Erythroblast (primary cell): ENCODE measurements around the gene RAB31.
A peak's percentile ranks its signal among the peaks of the same experiment; 100 is the strongest.

Experiments
- DNase-seq, 2 experiments: peaks; one replicate each; lab custom pipeline; 2025; lab: John Stamatoyannopoulos, UW
- GATA1 ChIP-seq: IDR thresholded peaks from 2 replicates; pipeline ENCODE4 v1.6.1; 2011; ENCODE audit warnings: low read depth, mild to moderate bottlenecking, control low read depth, low read length, moderate library complexity
- POLR2A ChIP-seq: IDR thresholded peaks from 2 replicates; pipeline ENCODE4 v1.6.1; 2011; ENCODE audit warnings: mild to moderate bottlenecking, low read length

Gene RAB31

DNA sequence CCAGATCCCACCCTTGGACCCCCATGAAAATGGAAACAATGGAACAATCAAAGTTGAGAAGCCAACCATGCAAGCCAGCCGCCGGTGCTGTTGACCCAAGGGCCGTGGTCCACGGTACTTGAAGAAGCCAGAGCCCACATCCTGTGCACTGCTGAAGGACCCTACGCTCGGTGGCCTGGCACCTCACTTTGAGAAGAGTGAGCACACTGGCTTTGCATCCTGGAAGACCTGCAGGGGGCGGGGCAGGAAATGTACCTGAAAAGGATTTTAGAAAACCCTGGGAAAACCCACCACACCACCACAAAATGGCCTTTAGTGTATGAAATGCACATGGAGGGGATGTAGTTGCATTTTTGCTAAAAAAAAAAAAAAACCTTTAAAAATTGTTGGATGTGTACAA lies 151.1 kb downstream of the RAB31 start:
- TF ChIP-seq GATA1 (no peak), POLR2A (no peak)
- DNase-seq = no peak

DNA sequence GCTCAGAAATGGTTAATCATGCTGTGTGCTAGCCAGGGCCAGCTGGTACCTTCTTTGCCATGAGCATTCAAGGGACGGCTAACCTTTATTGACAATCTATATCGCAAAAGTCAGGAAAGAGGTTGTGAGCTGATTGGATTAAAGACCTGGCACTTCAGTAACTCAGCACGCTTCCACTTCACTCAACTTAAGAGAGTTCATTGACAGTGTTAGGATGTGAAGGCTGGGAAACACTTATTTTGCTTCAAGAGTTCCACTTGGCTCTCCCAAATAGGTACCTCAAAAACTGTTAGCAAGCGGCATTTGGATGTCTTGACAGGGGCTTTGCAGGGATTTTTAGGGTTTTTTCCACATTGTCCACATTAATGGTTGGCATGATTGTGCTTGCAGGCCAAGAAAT lies 152.6 kb downstream of the RAB31 start:
- no peak for DNase-seq
- TF ChIP-seq POLR2A (no peak), GATA1 (no peak)

DNA sequence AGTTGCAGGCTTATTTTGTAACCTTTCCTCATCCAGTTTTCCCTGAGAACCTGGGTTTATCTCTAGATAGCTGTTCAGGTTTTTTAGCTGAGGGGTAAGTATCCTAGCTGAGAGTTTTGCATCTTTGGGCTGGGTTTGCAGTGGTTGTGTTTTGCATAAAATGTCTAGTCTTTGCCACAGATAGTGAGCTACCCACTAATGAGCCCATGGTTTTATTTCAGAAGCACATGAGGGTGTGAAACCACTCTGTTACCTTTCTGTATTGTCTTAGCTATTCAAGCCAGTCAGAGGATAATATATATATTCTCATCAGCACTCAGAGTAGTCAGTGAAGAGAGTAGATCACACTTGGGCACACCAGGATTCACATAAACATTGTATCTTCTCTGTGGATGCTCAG lies 153.1 kb downstream of the RAB31 start:
- no peak for TF ChIP-seq GATA1
- no peak for TF ChIP-seq POLR2A
- DNase-seq = no peak

DNA sequence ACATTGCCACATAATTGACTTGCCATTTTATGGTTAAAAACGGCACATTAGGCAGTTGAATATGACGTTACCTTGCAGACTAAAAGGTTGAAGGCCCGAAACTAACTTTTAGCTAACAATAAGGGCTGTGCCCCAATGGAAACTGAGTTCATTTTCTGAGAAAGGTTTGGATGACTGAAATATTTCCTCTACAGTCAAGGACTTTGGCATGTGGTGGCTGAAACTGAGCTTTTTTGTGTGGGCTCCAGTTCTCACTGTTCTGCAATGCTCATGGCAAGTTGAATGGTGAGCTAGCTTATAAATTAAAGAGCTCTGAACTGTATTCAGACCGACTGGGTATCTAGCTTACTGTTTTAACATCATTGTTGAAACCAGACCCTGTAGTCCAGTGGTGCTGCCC lies 153.8 kb downstream of the RAB31 start:
- TF ChIP-seq POLR2A (no peak), GATA1 (no peak)
- no peak for DNase-seq

DNA sequence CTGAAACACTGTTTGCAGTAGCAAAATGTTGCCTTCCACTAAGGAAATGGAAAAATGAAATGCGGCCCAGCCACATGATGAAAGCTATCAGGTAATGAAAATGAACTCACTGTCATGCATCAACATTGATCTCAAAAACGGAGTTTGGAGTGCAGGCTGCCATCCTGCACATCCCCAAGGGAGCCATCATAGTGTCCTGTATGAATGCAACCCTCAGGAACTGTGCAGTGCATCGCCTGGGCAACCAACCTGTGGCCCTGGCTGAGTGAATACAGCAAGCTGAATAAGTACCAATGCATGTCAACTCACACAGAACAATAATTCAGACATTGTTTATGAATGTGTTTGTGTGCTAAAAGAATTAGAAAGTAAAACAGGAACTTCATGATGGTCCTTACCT lies 154.6 kb downstream of the RAB31 start:
- no peak for DNase-seq
- no peak for TF ChIP-seq GATA1

DNA sequence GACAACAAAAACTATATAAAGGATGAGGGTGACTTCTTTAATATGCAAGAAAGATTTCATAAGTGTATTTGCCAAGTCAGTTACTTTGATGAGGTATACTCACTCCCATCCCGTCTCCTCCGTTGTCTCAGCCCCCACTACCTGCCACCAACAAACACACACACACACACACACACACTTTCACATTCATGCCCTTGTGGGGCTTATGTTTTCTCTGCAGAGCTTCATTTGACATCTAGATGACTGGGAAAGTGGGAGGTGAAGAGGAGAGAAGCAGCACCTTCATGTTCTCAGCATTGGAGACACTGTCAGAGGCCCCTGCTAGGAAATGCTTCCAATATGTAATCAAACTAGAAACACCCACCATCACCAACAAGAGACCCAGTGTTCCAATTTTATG lies 155.2 kb downstream of the RAB31 start:
- DNase-seq = no peak
- no peak for TF ChIP-seq GATA1
- no peak for TF ChIP-seq POLR2A

DNA sequence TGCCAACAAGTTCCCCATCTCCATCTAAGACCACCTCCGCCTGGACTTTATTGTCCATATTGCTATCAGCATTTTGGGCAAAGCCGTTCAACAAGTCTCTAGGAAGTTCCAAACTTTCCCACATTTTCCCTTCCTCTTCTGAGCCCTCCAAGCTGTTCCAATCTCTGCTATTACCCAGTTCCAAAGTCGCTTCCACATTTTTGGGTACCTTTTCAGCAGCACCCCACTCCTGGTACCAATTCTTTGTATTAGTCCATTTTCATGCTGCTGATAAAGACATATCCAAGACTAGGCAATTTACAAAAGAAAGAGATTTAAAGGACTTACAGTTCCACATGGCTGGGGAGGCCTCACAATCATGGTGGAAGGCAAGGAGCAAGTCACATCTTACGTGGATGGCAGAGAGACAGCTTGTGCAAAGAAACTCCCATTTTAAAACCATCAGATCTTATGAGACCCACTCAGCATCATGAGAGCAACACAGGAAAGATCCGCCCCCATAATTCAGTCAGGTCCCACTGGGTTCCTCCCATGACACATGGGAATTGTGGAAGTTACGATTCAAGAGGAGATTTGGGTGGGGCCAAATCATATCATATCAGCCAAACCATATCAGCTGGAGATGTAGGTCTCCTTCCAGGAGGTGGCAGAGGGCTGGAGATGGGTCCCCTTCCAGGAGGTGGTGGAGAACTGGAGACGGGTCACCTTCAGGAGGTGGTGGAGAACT lies 157.8 kb downstream of the RAB31 start:
- DNase-seq = peak in 1 of 2 experiments; percentile 30
- TF ChIP-seq GATA1 = no peak
- no peak for TF ChIP-seq POLR2A

DNA sequence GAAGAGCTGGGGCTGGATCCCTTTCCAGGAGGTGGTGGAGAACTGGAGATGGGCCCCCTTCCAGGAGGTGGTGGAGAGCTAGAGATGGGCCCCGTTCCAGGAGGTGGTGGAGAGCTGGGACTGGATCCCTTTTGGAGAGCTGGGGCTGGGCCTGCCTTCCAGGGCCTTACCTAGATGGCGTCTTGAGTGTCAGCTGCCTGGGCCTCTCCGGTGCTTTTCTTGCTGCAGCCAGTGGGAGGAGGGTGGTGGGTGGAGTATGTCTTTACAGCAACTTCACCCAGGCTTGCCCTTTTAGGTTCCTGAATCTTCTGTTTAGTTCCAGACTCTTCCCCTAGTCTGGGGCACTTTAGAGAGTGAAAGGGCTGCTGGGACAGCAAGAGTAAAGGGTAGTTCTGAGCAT lies 158.5 kb downstream of the RAB31 start:
- TF ChIP-seq GATA1 = no peak
- TF ChIP-seq POLR2A = no peak
- no peak for DNase-seq

DNA sequence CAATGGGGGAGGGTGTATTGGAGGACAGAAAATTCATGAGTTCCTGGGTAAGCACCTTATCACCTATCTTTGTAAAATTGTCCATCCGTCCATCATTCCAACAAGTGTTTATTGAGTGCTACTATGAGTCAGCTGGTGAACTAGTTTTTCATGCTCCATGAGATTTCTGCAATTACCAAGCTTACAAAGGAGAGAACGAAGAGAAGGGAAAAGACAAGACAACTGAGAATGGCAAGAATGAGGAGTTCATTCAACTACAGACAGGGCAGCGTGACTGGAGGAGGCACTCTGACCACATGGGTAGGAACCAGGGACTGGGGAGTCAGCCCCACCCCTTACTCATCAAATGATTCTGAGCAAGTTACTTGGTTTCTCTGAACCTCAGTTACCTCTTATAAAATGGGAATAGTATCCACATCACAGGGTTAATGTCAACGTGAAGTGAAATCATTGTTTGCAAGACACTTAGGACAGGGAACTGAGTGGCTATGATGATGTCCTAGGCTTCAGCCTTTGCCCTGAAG lies 159.0 kb downstream of the RAB31 start:
- TF ChIP-seq POLR2A = no peak
- no peak for TF ChIP-seq GATA1
- no peak for DNase-seq

DNA sequence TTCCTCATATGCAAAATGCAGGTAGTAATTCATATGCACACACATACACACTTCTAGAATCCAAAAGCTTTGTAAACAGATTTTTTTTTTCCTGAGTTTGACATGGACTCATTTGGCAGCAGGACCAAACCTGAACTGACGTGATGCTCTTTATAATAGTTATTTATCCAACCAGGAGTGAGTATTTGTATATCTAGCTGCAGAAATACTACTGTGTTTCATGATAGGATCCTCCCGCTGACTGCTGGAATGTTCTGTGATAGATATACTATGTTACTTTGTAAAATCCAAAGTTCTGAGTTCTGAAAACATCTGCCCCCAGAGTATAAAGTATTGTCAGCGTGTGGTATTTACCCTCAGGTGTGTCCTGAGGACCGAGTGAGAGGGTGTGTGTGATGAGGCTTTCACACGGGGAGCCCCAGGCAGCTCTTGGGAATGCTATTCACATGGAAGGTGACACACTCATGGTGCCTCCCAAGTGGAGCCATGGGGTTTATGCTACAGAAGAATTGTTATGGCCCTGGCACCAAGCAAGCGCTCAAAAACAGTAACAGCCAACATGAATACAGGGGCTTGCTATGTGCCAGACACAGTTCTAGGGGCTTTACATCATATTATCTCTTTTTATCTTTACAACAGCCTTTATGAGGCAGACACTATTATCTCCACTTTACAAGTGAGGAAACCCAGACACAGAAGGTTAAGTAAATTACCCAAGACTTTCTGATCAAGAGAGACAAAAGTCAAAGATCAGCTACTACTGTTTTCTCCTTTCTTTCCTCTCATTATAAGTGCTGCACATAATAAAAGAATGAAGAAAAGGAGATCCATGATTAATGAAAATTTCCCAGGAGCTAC lies 161.0 kb downstream of the RAB31 start:
- DNase-seq = peak in 1 of 2 experiments; percentile 74
- TF ChIP-seq POLR2A = no peak
- TF ChIP-seq GATA1 = no peak

DNA sequence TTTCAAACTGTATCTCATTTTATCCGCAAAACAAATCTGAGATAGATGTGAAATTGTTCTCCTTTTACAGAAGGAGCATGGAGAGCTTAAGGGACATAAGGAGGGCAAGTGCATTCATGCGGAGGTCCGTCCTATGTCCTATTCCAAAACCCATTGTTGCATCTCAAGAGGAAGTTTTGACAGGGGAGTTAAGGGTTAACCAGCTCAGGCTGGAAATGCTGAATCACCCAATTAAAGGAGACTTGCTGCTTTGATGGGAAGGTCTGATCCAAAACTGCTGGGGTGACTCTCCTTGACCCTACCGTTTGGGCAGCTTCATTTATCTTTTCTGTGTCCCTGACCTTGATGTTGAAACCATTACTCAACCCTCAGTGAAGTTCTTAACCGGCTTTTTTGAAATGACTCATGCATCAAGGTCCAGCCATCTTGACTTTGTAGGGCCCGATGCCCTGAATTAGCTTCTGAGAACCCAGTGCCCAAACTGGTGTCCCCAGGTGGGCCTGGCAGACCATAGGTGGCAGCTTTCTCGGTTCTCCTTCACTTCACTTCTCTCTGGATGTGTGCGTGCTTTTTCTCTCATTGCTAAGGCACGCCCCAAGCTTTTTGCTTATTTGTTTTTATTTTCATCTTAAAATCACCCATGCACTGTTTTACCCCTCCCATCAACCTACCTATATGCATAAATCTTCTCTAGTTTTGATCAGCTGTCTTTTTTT lies 161.8 kb downstream of the RAB31 start:
- peak; percentile 90 to 91 for DNase-seq
- TF ChIP-seq POLR2A = no peak
- no peak for TF ChIP-seq GATA1

DNA sequence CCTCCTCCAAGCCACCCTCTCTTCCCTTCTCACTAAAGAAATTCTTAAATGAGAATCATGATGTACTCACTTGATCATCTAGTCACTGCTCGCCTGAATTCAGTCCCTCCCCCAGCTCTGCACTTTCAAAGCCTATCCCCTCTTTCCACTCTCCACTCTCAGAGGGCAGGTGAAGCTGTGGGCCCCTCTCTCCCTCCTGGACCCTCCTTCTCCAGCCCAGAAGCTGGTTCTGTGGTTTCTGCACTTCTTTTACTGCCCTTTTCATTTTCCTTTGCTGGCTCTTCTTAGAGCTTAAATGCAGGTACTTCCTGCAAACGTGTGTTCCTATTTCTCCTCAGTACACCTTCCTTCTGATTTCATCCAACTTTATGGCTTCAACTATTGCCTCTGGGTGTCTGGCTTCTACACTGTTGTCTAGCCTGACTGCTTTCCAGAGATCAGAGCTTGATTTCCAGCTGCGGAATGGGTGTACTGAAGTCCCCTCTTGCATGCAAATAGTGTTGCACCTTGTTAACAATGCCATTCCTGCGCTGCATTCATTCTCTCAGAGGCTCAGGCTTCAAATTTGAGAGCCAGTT lies 162.4 kb downstream of the RAB31 start:
- peak; percentile 47 to 68 for DNase-seq
- TF ChIP-seq GATA1 (no peak), POLR2A (no peak)

DNA sequence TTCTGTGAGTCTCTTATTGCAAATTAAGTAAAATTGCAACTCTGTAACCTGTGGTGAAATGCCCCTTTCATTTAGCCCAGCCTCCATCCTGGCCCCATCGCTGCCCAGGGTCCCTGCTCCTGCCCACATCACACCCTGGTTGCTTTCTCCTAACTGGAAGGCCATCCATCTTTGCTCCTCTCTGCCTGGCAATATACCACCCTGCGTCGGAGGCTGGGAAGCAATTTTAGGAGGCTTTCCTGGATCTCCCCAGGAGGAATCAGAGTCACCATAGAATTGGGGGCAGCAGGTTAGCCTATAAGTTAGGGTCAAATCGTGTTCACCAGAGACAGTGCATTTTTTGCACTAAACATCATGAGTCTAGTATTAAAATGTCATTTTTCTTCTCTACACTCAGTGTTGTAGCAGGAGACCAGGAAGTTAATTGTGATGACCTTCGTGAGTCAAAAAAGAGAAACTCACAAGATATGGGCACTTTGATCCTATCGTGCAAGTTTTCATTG lies 163.2 kb downstream of the RAB31 start:
- TF ChIP-seq GATA1 (no peak), POLR2A (no peak)
- peak in 1 of 2 experiments; percentile 34 for DNase-seq
